Measurements from ENCODE around the gene ZBED4.

GRCh38 chr22:49858827-49859226 lies 5.2 kb downstream of the ZBED4 start:
- TF ChIP-seq CTCF (IDR thresholded peaks at IDR 0.05; ENCODE audit: low read depth, low read length, poor library complexity, severe bottlenecking) = no peak
- no peak for TF ChIP-seq EZH2phosphoT487 (IDR thresholded peaks at IDR 0.05; ENCODE audit: borderline replicate concordance, low read length)
